HEK293 (cell line): ENCODE measurements around the gene AGXT.

Experiments
- CTCF ChIP-seq: fragments of 450-650 bp; formaldehyde crosslinking; IDR thresholded peaks from 2 replicates; pipeline ENCODE4 v1.5.1; 2016; ENCODE audit warnings: missing biosample characterization, missing genetic modification characterization
- KLF16 ChIP-seq: fragments of 450-650 bp; formaldehyde crosslinking; IDR thresholded peaks from 2 replicates; pipeline ENCODE4 v1.5.1; 2017; ENCODE audit warnings: missing biosample characterization, missing genetic modification characterization
- PATZ1 ChIP-seq: fragments of 450-650 bp; formaldehyde crosslinking; IDR thresholded peaks from 2 replicates; pipeline ENCODE4 v1.5.1; 2016; ENCODE audit warnings: missing biosample characterization, missing genetic modification characterization
- REPIN1 ChIP-seq: fragments of 450-650 bp; formaldehyde crosslinking; IDR thresholded peaks from 2 replicates; pipeline ENCODE4 v1.5.1; 2017; ENCODE audit warnings: missing biosample characterization, missing genetic modification characterization, low read depth
- SCRT2 ChIP-seq: fragments of 450-650 bp; formaldehyde crosslinking; IDR thresholded peaks from 2 replicates; pipeline ENCODE4 v1.5.1; 2016; ENCODE audit warnings: missing biosample characterization, missing genetic modification characterization
- ZBTB10 ChIP-seq: fragments of 450-650 bp; formaldehyde crosslinking; IDR thresholded peaks from 2 replicates; pipeline ENCODE4 v1.5.1; 2016; ENCODE audit warnings: missing biosample characterization, missing genetic modification characterization
- ZBTB11 ChIP-seq: fragments of 450-650 bp; formaldehyde crosslinking; conservative IDR thresholded peaks from 2 replicates; pipeline ENCODE4 v1.5.1; 2016; ENCODE audit warnings: low read depth, missing biosample characterization, missing genetic modification characterization
- ZBTB17 ChIP-seq: fragments of 450-650 bp; formaldehyde crosslinking; IDR thresholded peaks from 2 replicates; pipeline ENCODE4 v1.5.1; 2016; ENCODE audit warnings: missing biosample characterization, missing genetic modification characterization
- ZNF155 ChIP-seq: fragments of 450-650 bp; formaldehyde crosslinking; IDR thresholded peaks from 2 replicates; pipeline ENCODE4 v1.5.1; 2016; ENCODE audit warnings: missing biosample characterization, missing genetic modification characterization
- ZNF184 ChIP-seq: fragments of 450-650 bp; IDR thresholded peaks from 2 replicates; pipeline ENCODE4 v1.5.1; 2018; ENCODE audit warnings: missing biosample characterization, mild to moderate bottlenecking, missing genetic modification characterization
- ZNF202 ChIP-seq: fragments of 450-650 bp; formaldehyde crosslinking; IDR thresholded peaks from 2 replicates; pipeline ENCODE4 v1.5.1; 2016; ENCODE audit warnings: missing biosample characterization, missing genetic modification characterization, borderline replicate concordance
- ZNF223 ChIP-seq: fragments of 450-650 bp; formaldehyde crosslinking; IDR thresholded peaks from 2 replicates; pipeline ENCODE4 v1.5.1; 2016; ENCODE audit warnings: missing biosample characterization, missing genetic modification characterization
- ZNF239 ChIP-seq: fragments of 450-650 bp; formaldehyde crosslinking; IDR thresholded peaks from 2 replicates; pipeline ENCODE4 v1.5.1; 2016; ENCODE audit warnings: missing biosample characterization, missing genetic modification characterization
- ZNF521 ChIP-seq: fragments of 450-650 bp; formaldehyde crosslinking; IDR thresholded peaks from 2 replicates; pipeline ENCODE4 v1.5.1; 2017; ENCODE audit warnings: missing biosample characterization, mild to moderate bottlenecking, missing genetic modification characterization
- ZNF596 ChIP-seq: fragments of 450-650 bp; IDR thresholded peaks from 2 replicates; pipeline ENCODE4 v1.5.0; 2018; ENCODE audit warnings: missing biosample characterization, mild to moderate bottlenecking, missing genetic modification characterization, moderate library complexity
- ZNF747 ChIP-seq: fragments of 450-650 bp; formaldehyde crosslinking; IDR thresholded peaks from 2 replicates; pipeline ENCODE4 v1.5.1; 2016; ENCODE audit warnings: missing biosample characterization, missing genetic modification characterization
- ZNF76 ChIP-seq: fragments of 450-650 bp; formaldehyde crosslinking; IDR thresholded peaks from 2 replicates; pipeline ENCODE4; 2016; ENCODE audit warnings: low read depth, missing biosample characterization, missing genetic modification characterization, borderline replicate concordance
- ZNF830 ChIP-seq: fragments of 450-650 bp; IDR thresholded peaks from 2 replicates; pipeline ENCODE4 v1.5.0; 2018; ENCODE audit warnings: missing biosample characterization, missing genetic modification characterization, low read depth, mild to moderate bottlenecking, moderate library complexity
- ZNF843 ChIP-seq: fragments of 450-650 bp; formaldehyde crosslinking; IDR thresholded peaks from 2 replicates; pipeline ENCODE4 v1.5.1; 2016; ENCODE audit warnings: missing biosample characterization, missing genetic modification characterization
- TF ChIP-seq, protein P1 (sequence below): fragments of 450-650 bp; formaldehyde crosslinking; IDR thresholded peaks from 2 replicates; pipeline ENCODE4 v1.5.1; 2017; ENCODE audit warnings: missing biosample characterization, missing genetic modification characterization
- TF ChIP-seq, protein P2 (sequence below): fragments of 450-650 bp; formaldehyde crosslinking; IDR thresholded peaks from 2 replicates; pipeline ENCODE4 v1.5.1; 2017; ENCODE audit warnings: missing biosample characterization, missing genetic modification characterization
- TF ChIP-seq, protein P3 (sequence below): fragments of 450-650 bp; formaldehyde crosslinking; IDR thresholded peaks from 2 replicates; pipeline ENCODE4 v1.5.1; 2017; ENCODE audit warnings: missing biosample characterization, missing genetic modification characterization
- TF ChIP-seq, protein P4 (sequence below): fragments of 450-650 bp; formaldehyde crosslinking; IDR thresholded peaks from 2 replicates; pipeline ENCODE4 v1.5.1; 2016; ENCODE audit warnings: missing biosample characterization, missing genetic modification characterization

Gene AGXT

DNA sequence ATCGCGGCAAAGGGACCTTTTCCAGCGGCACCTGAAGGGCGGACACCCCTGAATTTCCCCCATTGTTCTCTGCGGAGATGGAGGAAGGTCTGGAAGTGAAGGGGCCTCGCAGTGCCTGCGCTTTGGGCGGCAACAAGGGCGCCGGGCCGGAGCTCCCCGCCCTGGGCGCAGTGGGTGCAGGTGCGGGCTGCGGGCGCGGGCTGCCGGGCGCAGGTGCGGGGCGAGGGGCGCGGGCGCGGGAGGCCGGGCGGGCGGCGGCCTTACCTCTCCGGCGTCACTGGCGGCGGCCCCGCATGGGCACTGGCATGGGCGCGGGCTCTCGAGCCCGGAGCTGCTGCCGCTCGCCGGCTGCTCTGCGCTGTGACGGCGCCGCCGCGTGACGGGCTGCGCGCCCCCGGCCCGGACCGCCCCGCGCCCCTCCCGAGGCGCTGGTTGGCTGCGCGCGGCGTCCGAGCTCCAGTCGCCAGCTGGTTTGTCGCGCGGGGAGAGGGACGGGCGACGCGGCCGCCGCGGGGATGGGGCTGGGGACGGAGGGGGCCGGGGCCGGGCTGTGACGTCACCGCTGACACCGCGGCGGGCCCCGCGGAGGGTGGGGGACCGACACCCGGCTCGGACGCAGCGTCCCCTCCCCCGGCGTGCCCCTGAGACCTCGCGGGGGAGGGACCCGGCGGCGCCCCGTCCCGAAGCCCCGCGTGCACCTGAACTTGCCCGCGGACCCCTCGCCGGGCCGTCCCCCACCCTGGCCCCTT lies 48.6 kb upstream of the AGXT start, which contains the start of gene KIF1A (continued):
- TF ChIP-seq REPIN1, result no peak
- TF ChIP-seq ZNF521 (tag by site-specific recombination), result no peak
- 0 out of 2 replicates have a peak, but pooled peaks have one; percentile 7 for TF ChIP-seq ZNF76 (tag by site-specific recombination)
- no peak for TF ChIP-seq CTCF (tag by site-specific recombination)
- TF ChIP-seq ZBTB10 (tag by site-specific recombination), result no peak
- TF ChIP-seq, protein P1, sequence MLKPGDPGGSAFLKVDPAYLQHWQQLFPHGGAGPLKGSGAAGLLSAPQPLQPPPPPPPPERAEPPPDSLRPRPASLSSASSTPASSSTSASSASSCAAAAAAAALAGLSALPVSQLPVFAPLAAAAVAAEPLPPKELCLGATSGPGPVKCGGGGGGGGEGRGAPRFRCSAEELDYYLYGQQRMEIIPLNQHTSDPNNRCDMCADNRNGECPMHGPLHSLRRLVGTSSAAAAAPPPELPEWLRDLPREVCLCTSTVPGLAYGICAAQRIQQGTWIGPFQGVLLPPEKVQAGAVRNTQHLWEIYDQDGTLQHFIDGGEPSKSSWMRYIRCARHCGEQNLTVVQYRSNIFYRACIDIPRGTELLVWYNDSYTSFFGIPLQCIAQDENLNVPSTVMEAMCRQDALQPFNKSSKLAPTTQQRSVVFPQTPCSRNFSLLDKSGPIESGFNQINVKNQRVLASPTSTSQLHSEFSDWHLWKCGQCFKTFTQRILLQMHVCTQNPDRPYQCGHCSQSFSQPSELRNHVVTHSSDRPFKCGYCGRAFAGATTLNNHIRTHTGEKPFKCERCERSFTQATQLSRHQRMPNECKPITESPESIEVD, result no peak
- TF ChIP-seq ZNF202, result no peak
- no peak for TF ChIP-seq PATZ1
- TF ChIP-seq ZNF223, result no peak
- TF ChIP-seq ZNF830 (tag by site-specific recombination), result no peak
- TF ChIP-seq, protein P2, sequence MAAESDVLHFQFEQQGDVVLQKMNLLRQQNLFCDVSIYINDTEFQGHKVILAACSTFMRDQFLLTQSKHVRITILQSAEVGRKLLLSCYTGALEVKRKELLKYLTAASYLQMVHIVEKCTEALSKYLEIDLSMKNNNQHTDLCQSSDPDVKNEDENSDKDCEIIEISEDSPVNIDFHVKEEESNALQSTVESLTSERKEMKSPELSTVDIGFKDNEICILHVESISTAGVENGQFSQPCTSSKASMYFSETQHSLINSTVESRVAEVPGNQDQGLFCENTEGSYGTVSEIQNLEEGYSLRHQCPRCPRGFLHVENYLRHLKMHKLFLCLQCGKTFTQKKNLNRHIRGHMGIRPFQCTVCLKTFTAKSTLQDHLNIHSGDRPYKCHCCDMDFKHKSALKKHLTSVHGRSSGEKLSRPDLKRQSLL, result no peak
- TF ChIP-seq KLF16 (tag by site-specific recombination), result no peak
- no peak for TF ChIP-seq ZNF747
- TF ChIP-seq ZNF155 (tag by site-specific recombination), result no peak
- no peak for TF ChIP-seq ZNF184 (tag by site-specific recombination)
- no peak for TF ChIP-seq ZNF239 (tag by site-specific recombination)
- no peak for TF ChIP-seq SCRT2
- no peak for TF ChIP-seq ZBTB17 (tag by site-specific recombination)
- TF ChIP-seq ZNF596 (tag by site-specific recombination), result no peak
- TF ChIP-seq, protein P3, sequence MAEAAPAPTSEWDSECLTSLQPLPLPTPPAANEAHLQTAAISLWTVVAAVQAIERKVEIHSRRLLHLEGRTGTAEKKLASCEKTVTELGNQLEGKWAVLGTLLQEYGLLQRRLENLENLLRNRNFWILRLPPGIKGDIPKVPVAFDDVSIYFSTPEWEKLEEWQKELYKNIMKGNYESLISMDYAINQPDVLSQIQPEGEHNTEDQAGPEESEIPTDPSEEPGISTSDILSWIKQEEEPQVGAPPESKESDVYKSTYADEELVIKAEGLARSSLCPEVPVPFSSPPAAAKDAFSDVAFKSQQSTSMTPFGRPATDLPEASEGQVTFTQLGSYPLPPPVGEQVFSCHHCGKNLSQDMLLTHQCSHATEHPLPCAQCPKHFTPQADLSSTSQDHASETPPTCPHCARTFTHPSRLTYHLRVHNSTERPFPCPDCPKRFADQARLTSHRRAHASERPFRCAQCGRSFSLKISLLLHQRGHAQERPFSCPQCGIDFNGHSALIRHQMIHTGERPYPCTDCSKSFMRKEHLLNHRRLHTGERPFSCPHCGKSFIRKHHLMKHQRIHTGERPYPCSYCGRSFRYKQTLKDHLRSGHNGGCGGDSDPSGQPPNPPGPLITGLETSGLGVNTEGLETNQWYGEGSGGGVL, result peak; percentile 89; the same call in 1 of the 2 replicates
- TF ChIP-seq ZNF843, result no peak
- peak; percentile 20; the same call in 1 of the 2 replicates for TF ChIP-seq ZBTB11 (tag by site-specific recombination)
- TF ChIP-seq, protein P4, sequence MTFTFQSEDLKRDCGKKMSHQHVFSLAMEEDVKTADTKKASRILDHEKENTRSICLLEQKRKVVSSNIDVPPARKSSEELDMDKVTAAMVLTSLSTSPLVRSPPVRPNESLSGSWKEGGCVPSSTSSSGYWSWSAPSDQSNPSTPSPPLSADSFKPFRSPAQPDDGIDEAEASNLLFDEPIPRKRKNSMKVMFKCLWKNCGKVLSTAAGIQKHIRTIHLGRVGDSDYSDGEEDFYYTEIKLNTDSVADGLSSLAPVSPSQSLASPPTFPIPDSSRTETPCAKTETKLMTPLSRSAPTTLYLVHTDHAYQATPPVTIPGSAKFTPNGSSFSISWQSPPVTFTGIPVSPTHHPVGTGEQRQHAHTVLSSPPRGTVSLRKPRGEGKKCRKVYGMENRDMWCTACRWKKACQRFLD (tag by site-specific recombination), result no peak
